ENCODE data around the gene TMEM231.
A peak's percentile ranks its signal among the peaks of the same experiment; 100 is the strongest.
"Not testable (repeated sequence)": the region's sequence is repeated elsewhere in the genome, so short reads cannot be mapped to it uniquely, and the experiment has no call there.

TMEM231 gene

DNA sequence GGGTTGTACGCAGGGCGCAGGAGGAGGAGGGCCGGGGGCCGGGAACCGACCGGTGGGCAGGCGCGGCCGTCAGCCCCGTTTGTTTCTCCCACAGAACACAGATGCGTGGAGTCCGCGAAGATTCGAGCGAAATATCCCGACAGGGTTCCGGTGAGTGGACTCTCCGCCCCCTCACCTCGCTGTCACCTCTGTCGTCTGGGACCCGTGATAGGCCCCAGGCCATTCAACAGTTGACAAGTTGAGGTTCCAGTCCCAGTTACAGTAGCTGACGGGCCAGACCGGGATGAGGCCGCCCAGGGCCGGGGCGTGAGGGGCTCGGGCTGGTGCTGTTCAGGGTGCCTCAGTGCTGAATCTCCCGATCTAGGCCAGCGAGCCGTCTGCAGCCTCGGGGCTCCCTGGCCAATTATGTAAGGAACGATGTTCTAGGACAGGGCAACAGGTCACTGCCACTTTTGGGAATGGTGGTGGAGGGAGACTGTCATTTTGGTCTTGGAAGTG, 10.8 kb upstream of the TMEM231 start:
- DNase-seq = no peak

DNA sequence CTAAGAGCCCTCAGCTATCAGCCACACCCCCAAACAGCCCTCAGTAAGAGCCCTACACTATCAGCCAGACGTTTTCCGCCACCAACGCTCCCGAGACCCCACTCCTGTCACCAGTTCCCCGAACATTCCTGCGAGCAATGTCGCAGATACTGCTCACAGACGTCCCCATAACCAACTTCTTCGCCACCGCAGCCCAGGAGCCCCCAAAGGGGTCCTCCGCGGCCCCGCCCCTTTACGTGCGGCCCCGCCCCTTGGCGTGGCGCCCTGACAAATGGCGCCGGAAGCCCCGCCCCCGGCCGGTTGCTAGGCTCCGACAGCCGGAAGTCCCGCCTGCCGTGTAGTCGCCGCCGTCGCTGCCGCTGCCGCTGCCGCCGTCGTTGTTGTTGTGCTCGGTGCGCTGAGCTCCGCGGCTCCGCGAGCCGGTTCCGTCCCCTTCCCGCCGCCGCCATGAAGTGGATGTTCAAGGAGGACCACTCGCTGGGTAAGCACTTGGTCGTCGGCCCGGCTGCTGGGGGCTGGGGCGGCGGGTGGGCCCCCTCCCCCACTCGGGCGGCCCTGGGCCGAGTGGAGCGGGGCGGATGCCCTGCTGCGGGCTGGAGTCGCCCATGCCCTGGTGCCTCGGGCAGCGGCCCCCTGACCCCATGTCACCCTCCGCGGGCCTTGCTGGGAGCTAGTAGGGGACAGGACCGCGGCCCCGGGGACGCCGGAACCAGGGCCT, 10.1 kb upstream of the TMEM231 start, which contains the start of gene GABARAPL2:
Gene GABARAPL2, plus strand, starts transcription at position 340 of the 718 bp plus-strand sequence. Its CDS starts 108 bp downstream, at position 448.
- peak; percentile 45 for DNase-seq

DNA sequence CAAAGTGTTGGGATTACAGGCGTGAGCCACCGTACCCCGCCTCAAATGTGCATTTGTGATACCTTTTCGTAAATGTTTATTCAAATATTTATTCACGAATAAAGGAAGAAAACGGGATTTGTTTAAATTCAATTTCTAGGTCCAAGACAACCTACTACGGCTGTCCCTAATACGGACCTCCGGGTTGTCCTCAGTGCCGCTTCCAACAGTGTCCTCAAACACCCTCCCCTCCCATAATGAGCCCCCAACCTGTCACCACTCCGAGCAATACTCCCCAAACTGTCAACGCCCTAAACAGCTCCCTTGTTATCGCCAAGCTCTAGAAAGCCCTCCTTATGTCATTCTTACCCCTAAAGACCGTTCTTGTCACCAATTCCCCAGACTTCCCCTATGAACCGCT, 9.6 kb upstream of the TMEM231 start:
- no peak for DNase-seq

DNA sequence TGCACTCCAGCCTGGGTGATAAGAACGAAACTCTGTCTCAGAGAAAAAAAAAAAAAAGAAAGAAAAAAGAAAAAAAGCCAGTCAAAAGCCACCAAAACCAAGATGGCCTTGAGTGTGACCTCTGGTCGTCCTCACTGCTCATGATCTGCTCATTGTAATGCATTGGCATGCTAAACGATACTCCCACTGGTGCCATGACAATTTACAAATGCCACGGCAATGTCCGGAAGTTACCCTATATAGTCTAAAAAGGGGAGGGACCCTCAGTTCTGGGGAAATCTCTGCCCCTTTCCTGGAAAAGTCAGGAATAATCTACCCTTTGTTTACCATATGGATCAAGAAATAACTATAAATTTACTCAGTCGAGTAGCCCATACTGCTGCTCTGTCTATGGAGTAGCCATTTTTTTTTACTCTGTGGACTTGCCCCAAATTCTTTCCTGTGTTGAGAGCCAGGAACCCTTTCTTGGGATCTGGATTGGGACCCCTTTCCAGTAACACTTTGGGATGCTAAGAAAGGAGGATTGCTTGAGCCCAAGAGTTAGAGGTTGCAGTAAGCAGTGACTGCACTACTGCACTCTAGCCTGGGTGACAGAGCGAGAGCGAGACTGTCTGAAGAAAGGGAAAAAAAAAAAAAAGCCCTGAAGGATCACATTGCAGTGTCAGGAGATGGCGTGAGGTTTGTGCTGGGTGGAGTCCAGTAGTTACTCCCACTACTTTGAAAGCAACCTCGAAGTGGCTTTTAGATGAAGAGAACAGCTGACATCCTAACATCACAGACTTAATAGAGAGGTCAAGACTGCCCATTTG, 3.7 kb upstream of the TMEM231 start:
- no peak for DNase-seq

DNA sequence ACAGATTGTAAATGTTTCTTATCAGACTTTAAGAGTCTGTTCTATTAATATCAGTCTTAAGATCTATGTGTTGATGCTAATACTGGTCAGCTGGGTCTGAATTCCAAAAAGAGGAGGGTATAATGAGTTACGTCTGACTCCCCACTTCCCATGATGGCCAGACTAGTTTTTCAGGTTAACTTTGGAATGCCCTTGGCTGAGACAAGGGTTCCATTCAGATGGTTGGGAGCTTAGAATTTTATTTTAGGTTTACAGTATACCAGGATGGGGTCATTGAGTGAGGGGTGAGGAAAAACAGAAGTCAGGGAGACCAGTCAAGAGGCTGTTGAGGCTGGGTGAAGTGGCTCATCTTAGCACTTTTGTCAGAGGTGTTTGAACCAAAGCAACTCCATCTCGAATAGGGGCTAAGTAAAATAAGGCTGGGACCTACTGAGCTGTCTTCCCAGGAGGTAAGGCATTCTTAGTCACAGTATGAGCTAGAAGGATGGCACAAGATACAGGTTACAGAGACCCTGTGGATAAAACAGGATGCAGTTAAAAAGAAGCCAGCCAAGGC, 2.9 kb upstream of the TMEM231 start:
- DNase-seq = no peak

DNA sequence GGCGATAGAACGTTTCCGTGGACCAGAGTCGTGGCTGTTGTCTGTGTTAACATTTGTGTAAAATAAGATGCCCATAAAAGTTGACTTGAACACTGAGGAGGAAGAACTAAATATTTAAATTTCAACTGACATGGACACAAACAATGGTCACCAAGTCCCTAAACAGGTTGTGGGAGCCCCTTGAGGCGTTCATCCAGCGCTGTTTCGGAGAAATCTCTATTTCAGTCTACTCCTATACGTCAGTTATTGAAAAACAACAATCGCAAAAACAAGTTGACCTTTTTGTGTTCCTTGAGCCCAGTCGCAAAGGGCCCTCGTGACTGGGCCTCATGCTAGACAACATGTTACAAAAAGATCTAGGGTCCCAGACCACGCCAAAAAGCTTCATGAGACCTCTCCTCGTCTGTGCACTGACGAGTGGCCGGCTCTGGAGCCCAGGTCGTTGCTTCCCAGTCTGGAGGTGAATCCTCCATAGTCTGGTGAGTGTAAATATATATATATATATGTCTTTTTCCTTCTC, 439 bp upstream of the TMEM231 start:
- DNase-seq = no peak

DNA sequence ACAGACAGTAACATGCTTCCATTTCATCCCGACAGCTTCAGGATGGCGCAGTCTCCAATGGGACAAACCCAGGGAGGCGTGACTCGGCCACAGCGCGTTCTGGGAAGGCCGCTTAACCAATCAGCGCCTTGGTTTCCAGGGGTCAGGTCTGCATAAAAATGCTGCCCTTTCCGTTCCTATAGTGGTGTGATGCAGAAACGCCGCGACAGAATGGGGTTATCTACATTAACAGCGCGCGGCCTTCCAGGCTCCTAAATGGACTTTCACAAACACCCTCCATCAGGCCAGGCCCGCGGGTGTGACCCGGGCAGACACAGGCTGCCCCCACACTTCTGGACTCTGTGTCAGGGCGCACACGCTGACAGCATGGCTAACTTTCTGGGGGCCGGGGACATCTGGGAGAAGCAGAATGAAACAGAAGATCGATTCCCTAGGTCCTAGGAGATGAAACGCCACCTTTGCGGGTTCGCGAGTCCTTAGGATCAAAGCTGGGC, 792 bp downstream of the TMEM231 start:
- peak; percentile 40 for DNase-seq

DNA sequence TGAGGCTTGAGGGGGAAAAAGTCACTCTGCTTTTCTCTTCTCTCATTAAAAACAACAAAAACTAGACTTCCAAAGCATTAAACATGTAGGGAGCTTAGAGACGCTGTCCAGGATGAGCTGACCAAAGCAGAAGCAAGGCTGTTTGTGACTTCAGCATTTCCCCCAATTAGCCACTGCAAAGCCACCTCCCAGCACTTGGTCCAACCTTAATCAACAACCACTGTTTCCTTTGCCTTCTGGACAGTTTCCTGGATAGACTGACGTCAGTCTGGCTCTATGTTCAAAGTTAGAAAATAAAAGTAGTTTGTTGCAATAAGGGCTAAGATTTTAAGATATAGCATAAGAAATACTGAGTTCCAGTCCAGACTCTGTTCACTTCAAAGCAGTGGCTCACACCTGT, 3.1 kb downstream of the TMEM231 start:
- DNase-seq = no peak

DNA sequence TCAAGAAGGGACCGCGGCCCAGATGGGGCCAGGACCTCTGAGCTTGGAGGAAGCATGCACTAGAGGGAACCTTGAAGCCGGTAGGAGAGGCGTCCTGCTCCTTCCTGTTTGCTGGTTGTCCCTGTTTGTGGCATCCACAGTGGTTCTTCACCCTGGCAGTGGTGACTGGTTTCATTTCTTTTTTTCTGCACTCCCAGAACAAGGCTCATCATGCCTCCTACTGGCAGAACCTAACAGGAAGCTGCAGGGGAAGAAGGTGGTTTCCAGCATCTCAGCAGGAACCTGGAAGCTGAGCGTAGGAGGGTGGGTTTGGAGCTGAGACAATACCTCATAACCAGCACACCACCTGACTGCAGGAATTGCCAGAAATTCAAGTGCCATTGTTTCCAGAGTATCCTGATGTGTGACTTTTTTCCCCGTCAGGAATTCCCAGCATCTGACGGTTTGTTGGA, 5.8 kb downstream of the TMEM231 start:
- no peak for DNase-seq

DNA sequence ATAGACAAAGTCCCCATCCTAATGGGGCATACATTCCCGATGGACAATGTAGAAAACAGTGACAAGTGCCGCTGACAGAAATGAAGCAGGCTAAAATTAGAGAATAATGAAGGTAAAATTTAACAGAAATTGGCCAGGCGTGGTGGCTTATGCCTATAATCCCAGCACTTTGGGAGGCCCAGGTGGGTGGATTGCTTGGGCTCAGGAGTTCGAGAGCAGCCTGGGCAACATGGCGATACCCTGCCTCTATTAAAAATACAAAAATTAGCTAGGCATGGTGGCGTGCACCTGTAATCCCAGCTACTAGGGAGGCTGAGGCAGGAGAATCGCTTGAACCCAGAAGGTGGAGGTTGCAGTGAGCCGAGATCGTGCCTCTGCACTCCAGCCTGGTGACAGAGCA, 7.6 kb downstream of the TMEM231 start:
- not testable (repeated sequence) for DNase-seq

DNA sequence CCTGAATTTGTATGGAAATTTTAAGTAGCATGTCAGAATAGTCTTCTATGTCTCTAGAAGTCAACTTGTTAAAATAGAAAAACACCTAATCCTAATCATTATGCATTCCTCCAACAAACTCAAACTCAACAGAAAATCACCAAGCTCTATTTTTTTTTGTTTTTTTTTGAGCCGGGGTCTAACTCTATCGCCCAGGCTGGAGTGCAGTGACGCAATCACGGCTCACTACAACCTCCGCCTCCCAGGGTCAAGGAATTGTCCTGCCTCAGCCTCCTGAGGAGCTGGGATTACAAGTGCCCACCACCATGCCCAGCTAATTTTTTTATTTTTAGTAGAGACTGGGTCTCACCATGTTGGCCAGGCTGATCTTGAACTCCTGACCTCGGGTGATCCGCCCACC, 9.8 kb downstream of the TMEM231 start:
- no peak for DNase-seq

DNA sequence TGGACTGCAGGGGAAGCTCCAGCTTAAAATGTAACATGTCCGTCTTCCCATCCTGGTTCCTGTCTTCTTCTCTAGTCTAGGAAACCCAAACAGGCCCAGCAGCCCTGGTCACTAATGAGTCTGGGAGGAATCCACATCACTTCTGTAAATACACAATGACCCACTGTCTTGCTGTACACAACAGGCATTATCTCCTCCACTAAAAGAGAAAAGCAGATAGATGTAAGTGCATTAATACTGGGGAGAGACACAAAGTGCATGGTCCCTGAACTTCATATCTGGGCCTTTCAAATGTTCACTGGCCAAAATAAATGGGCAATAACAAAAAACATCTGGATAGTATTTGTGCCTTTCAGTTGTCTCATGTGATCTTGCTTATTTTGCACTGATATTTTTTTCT, 10.2 kb downstream of the TMEM231 start:
- not testable (repeated sequence) for DNase-seq

DNA sequence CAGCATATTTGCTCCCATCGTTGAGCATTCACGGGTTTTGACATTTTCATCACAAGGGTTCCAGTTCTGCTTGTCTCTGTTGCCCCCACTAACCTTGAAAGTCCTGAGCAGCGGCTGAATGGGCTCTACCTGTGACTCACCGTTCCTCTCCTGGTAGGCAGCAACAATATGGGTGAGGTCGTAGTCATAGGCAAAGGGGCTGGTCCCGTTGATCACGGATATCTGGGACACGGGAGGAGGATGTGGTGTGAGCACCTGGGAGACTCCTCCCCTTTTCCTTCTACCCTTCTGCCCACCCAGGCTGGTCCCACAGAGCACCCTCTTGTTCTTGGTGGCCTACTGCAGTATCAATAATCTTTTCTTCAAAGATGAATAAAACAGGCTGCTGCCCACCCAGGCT, 13.6 kb downstream of the TMEM231 start:
- DNase-seq = not testable (repeated sequence)

DNA sequence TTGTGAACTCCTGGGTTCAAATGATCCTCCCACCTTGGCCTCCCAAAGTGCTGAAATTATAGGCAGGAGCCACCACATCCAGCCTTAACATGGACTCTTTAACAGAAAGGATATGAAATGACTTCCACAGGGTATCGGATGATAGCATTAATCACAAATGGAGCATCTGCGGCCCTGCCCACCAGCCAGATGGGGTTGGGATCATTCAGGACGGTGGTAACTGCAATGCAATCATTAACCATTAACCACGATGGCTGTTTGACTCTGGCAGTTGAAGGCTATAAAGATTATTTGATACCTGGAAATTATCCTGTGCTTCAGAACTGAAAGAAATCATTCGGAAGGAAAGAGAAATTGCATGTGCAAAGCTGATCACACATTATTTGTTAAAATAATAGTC, 14.8 kb downstream of the TMEM231 start:
- DNase-seq = no peak

DNA sequence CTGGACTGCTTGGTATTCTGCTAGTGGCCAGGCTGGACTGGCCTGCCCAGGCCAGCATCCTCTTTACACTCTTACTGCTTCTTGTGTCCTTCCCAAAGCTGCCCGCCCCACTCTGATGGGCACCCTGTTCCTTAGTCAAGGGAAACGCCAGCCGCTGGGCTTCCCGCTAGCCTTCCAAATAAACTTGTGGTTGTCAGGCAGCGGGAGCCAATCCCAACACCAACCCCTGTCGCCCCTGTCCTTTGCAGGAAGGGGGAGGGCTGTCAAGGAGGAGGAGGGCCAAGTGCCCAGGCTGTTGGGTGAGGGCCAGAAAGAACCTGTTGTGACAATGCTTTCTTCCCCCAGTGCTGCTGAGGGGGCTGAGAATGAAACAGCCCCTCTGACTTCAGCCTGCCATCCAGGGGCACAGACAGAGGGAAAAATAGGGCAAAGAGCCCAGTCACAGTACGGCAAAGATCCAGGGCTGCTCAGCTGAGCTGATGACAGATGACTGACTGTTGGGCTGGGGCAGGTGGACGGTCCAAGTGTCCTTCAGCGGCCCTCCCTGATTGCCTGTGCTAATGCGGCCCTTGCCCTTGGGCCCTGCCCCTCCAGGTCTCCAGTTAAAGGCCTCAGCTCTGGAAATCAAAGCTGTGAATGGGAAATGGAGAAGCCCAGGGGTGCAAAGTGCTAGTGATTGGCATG, 17.0 kb downstream of the TMEM231 start:
- DNase-seq = not testable (repeated sequence)

DNA sequence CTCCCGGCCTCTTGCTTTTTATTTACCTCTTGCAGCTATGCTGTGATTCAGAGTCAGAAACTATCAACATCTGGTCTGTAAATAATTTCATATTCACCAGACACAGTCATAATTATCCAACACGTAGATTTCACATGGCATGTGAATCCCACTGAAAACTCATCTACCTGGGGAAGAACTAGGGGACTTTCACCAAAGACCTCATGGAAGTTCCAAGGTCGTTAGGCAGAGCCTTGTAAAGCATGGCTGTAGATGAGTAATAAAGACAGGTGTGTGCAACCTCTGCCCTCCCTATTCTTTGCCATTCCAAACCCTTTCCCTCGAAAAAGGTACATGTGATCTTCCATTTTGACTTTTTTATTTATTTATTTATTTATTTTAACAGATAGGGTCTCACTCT, 18.3 kb downstream of the TMEM231 start:
- DNase-seq = no peak

DNA sequence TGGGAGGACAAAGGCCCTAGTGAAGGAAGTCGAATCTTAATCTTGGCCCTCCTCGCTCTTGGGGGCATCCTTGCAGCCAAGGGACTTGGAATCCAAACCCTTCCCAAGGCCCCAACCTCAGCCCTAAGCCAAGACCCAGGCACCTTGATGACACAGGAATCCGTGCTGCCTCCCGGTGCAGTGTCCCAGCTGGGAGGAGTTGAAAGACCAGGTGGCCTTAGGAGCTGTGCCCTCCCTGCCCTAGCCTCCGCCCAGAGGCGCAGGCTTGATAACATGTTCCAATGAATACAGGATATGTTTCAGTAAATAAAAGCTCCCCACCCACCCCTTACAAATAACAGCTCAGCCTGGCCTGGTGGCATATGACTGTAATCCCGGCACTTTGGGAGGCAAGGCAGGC, 20.2 kb downstream of the TMEM231 start, which contains the start of gene CHST5:
Gene CHST5, minus strand, starts transcription at position 208 of the 400 bp plus-strand sequence. CDS start 5,724 bp downstream, outside the sequence.
- DNase-seq = no peak

DNA sequence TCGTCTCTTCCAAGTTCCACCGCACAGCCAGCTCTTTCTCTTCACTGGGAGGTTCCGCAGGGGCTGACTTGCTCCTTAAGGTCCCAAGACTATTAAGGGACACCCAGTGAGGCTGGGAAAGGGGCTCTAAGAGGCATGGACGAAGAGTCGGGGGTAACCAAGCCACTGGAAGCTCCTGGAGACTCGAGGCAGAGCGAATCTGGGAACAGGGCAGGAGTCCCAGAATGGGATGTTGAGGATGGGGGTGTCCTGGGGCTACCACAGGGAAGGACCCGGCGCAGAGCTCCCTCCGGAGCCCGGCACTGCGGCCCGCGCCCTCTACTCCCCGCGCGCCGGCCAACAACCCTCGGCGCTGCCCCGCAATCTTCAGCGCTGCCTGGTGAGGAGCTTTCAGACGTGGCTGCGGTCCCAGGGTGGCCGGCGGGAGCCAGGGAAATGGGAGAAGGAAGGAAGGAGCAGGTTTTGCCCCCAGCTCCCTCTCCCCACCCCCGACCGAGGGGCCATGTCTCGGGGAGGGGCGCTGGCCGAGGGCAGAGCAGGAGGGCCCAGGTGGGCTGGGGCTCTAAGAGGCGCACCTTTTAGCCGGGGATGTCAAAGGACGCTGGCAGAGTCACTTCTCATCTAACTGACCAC, 20.7 kb downstream of the TMEM231 start:
- DNase-seq = no peak

DNA sequence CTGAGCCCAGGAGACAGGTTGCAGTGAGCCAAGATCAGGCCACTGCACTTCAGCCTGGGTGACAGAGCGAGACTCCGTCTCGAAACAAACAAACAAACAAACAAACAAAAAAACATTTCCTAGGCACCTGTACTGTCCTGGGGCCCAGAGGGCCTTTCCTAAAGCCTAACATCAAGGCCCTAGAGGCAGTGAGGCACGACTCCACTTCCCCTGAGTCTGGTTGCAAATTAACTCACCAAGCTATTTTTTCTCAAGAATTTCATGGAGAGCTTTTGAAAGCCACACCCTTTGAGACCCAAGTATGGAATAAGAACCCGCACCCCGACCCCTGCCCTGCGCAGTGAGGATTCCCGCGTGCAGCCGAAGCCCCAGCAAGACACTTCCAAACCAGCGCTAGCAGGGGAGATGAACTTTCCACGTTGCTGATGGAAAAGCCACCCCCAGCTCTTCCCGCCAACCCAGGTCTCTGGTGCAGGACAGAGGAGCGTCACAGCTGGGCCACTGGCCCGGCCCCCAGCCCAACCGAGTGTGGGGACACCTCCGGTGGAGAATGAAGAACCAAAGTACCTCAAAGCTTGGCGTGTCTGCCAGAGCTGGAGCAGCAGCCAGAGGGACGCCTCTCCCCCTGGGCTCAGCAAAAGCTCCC, 21.4 kb downstream of the TMEM231 start:
- no peak for DNase-seq

DNA sequence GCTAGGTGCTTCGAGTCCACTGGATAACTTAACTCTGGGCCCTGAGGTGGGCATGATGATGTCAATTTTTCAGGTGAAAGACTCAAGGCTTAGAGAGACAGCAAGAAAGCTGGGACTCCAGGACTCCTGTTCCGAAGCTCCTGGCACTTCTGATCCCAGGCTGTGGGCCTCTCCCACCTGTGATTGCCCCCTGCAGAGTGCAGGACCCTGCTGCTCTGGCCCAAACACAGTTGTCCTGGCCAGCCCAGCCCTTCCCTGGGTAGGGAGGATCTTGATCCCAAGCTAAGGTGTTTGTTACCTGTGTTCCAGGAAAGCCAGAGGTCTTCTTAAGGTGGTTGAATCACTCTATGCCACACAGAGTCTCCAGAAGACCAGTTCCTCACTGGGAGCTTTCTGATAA, 23.3 kb downstream of the TMEM231 start:
- no peak for DNase-seq

DNA sequence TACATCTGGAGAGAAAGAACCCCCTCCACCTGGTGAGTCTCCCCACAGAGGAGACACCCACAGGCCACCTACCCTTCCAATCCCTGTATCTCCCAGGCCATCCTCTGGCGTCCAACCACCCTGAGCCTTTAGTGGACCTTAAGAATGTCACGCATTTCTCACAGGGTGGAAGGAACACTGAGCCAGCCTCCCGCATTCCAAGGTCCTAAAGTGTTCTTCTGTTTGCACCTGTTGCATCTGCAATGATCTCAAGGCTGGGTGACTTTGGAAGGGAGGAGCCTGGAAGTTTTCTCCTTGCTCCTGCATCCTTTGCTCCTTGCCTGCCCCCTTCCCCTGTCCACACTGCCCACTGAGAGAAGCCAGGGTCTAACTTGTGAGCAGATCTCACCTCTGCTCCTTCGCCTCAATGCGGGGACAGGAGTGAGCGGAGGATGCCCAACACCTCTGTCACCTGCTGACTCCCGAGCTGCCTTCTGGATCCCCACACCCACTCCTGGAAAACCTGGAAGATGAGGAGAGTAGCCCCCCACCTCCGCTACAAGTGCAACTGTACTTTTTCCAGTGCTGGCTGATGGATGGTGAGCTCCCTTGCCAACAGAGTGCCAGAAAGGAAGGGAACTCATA, 23.8 kb downstream of the TMEM231 start:
- no peak for DNase-seq

Measured in DMS79 treated with DMSO at 0.1 percent for 48 hours (cell line).